ENCODE data around the gene QDPR. TPM values are rescaled to one million over a fixed set of nuclear protein-coding genes. Genes with fewer than 3 reads are reported as not detected.

The QDPR gene
- total and polyA plus RNA-seq, 9 of the 15 experiments (the other 6 are each of a cell fraction or from before 2014, with no cell fraction given) = 5.7 to 29.7 (median 17.2) TPM

DNA sequence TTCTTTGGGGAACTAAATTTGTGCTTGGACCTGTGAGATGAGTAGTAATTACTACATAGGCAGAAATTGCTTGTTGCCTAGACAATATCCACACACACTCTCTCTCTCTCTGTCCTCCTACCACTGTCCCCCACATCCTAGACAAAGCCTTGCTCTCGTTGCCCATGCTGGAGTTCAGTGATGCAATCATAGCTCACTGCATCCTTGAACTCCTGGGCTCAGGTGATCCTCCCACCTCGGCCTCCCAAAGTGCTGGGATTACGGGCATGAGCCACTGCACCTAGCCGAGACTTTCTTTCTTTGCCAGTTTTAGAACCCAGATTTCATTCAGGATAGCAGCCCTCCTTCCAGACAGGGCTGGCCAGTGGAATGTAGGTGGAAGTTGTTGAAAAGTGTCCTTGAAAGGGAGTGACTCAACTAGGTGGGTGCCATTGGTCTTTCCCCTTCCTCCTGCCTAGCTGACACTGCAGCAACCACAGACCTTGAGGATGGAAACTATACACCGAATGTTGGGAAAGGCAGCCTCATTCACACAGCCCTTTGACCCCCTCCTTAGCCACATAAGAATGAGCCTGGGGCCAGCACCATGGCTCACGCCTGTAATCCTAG is 48.3 kb upstream of the QDPR start:
- FAIRE-seq = no peak
- ChIA-PET POLR2A (no interaction called here), CTCF (ENCODE audit: low intra/inter-chr PET ratio) (no interaction called here)
- WGBS (ENCODE audit: insufficient coverage, low coverage, missing lambda C conversion rate) = 3% methylated on average over 6 of the region's 6 CpGs
- Histone ChIP-seq H4K20me1 (replicated peaks; ENCODE audit: control insufficient read depth, insufficient read depth, low read length) (no peaks in the 10 kb centered on the region), H3K27ac (ENCODE audit: extremely low read depth, low read depth, low read length) (no peak overlapping the region), H3K36me3 (ENCODE audit: control insufficient read depth, insufficient read depth, low read length) (no peaks in the 10 kb centered on the region), H3K9me3 (replicated peaks; ENCODE audit: control insufficient read depth, insufficient read depth, low read depth, low read length) (no peaks in the 10 kb centered on the region; the same call in 1 of the 2 replicates), H2AFZ (ENCODE audit: low read depth, low read length) (no peak overlapping the region), H3K4me3 (no peak overlapping the region), H3K27me3 (ENCODE audit: control insufficient read depth in 2 of 2, insufficient read depth in 2 of 2, low read length in 2 of 2) (peaks cover 16 to 28% of the 10 kb centered on the region in 2 experiments; a peak in 4 of 5 replicates), H3K4me2 (ENCODE audit: insufficient read depth, low read length) (no peak overlapping the region), H3K9ac (ENCODE audit: insufficient read depth in 1 of 2, low read depth in 2 of 2, low read length in 2 of 2) (no peak overlapping the region), H3K4me1 (replicated peaks in 1 of 2; ENCODE audit: control insufficient read depth in 2 of 2, insufficient read depth in 2 of 2, low read length in 2 of 2) (peaks cover 0 to 2% of the 10 kb centered on the region in 2 experiments; a peak in 1 of 5 replicates), H3K79me2 (ENCODE audit: control insufficient read depth, insufficient read depth, low read length) (no peaks in the 10 kb centered on the region), H3K9me1 (ENCODE audit: control insufficient read depth, insufficient read depth, low read length) (no peaks in the 10 kb centered on the region)
- intact Hi-C loops (cut with micrococcal nuclease) (no loop called here), in situ Hi-C loops (cut with MboI) (loop anchor here (10.0 kb wide), 1 partner anchor 245 kb away; no protein-coding TSS in a partner anchor)
- no TSS peak for BruUV-seq (replicated peaks)
- TF ChIP-seq RBM25 (IDR thresholded peaks at IDR 0.05; ENCODE audit: low read depth, low read length, severe bottlenecking) (no peak), FOXP1 (CRISPR knock-in tag; IDR thresholded peaks at IDR 0.05) (no peak)
- TF ChIP-seq, protein P1, sequence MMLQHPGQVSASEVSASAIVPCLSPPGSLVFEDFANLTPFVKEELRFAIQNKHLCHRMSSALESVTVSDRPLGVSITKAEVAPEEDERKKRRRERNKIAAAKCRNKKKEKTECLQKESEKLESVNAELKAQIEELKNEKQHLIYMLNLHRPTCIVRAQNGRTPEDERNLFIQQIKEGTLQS (IDR thresholded peaks at IDR 0.05) = 0 out of 2 replicates have a peak, but pooled peaks have one; percentile 19
- TF ChIP-seq, protein P1 (CRISPR knock-in tag; conservative IDR thresholded peaks at IDR 0.05) = no peak
- DNase-seq (ENCODE audit: extremely low read depth in 1 of 4, low spot score in 3 of 4) = no peak
- ATAC-seq = no peak

Data from K562 (cell line).